Activated naive CD8-positive, alpha-beta T cell (primary cell): ENCODE data around the gene SMARCE1.

Experiments
- H3K27ac Mint-ChIP-seq: one replicate; pipeline ENCODE4 v1.8.0; 2021; ENCODE audit warnings: mixed read lengths
- H3K27me3 Mint-ChIP-seq: one replicate; pipeline ENCODE4 v1.8.0; 2021; ENCODE audit warnings: mixed read lengths
- H3K36me3 Mint-ChIP-seq: one replicate; pipeline ENCODE4 v1.8.0; 2021; ENCODE audit warnings: mixed read lengths
- H3K4me1 Mint-ChIP-seq: one replicate; pipeline ENCODE4 v1.8.0; 2021; ENCODE audit warnings: low read depth, mixed read lengths
- H3K4me3 Mint-ChIP-seq: one replicate; pipeline ENCODE4 v1.8.0; 2021; ENCODE audit warnings: mild to moderate bottlenecking, mixed read lengths
- H3K9me3 Mint-ChIP-seq: one replicate; pipeline ENCODE4 v1.8.0; 2021; ENCODE audit warnings: low read depth, mixed read lengths

SMARCE1 gene

GRCh38 chr17:40607641-40608040 lies 40.0 kb downstream of the SMARCE1 start:
- no peaks in the 10 kb centered on the region for H3K36me3 Mint-ChIP-seq
- H3K4me3 Mint-ChIP-seq: peak overlapping the region; percentile 64
- H3K27me3 Mint-ChIP-seq: no peaks in the 10 kb centered on the region
- no peaks in the 10 kb centered on the region for H3K9me3 Mint-ChIP-seq
- H3K27ac Mint-ChIP-seq: peak overlapping the region; percentile 93
- H3K4me1 Mint-ChIP-seq: peaks cover 97% of the 10 kb centered on the region

GRCh38 chr17:40606548-40607353 lies 40.9 kb downstream of the SMARCE1 start:
- Mint-ChIP-seq H3K4me1 (peaks cover 98% of the 10 kb centered on the region), H3K27me3 (no peaks in the 10 kb centered on the region), H3K36me3 (no peaks in the 10 kb centered on the region), H3K9me3 (no peaks in the 10 kb centered on the region), H3K4me3 (peak overlapping the region; percentile 79), H3K27ac (peak overlapping the region; percentile 98)

GRCh38 chr17:40605306-40605705 lies 42.3 kb downstream of the SMARCE1 start:
- Mint-ChIP-seq H3K9me3 (no peaks in the 10 kb centered on the region), H3K4me3 (peak overlapping the region; percentile 79), H3K36me3 (peaks cover 2% of the 10 kb centered on the region), H3K4me1 (peaks cover 98% of the 10 kb centered on the region), H3K27me3 (no peaks in the 10 kb centered on the region), H3K27ac (peak overlapping the region; percentile 98)

GRCh38 chr17:40604327-40605080 lies 43.1 kb downstream of the SMARCE1 start:
- H3K9me3 Mint-ChIP-seq: no peaks in the 10 kb centered on the region
- no peaks in the 10 kb centered on the region for H3K27me3 Mint-ChIP-seq
- H3K4me3 Mint-ChIP-seq: peak overlapping the region; percentile 79
- H3K4me1 Mint-ChIP-seq: peaks cover 98% of the 10 kb centered on the region
- H3K36me3 Mint-ChIP-seq: peaks cover 2% of the 10 kb centered on the region
- H3K27ac Mint-ChIP-seq: peak overlapping the region; percentile 98

GRCh38 chr17:40602445-40603443 lies 44.9 kb downstream of the SMARCE1 start:
- peaks cover 2% of the 10 kb centered on the region for H3K36me3 Mint-ChIP-seq
- peak overlapping the region; percentile 77 for H3K4me3 Mint-ChIP-seq
- H3K9me3 Mint-ChIP-seq: no peaks in the 10 kb centered on the region
- H3K27me3 Mint-ChIP-seq: no peaks in the 10 kb centered on the region
- peaks cover 98% of the 10 kb centered on the region for H3K4me1 Mint-ChIP-seq
- H3K27ac Mint-ChIP-seq: peak overlapping the region; percentile 98

- peak overlapping the region; percentile 98 for H3K27ac Mint-ChIP-seq
Observed at GRCh38 chr17:40600486-40601046, 47.1 kb downstream of the SMARCE1 start.

GRCh38 chr17:40599468-40599763 lies 48.2 kb downstream of the SMARCE1 start:
- Mint-ChIP-seq H3K4me3 (peak overlapping the region; percentile 78), H3K27ac (peak overlapping the region; percentile 98), H3K4me1 (peaks cover 98% of the 10 kb centered on the region), H3K27me3 (no peaks in the 10 kb centered on the region), H3K9me3 (peaks cover 6% of the 10 kb centered on the region), H3K36me3 (peaks cover 6% of the 10 kb centered on the region)

More at GRCh38 chr17:40600486-40601046, 47.1 kb downstream of the SMARCE1 start:
- Mint-ChIP-seq H3K4me3 (peak overlapping the region; percentile 77), H3K9me3 (peaks cover 6% of the 10 kb centered on the region), H3K27me3 (no peaks in the 10 kb centered on the region), H3K36me3 (peaks cover 6% of the 10 kb centered on the region), H3K4me1 (peaks cover 98% of the 10 kb centered on the region)

GRCh38 chr17:40598619-40599467 lies 48.8 kb downstream of the SMARCE1 start:
- peaks cover 98% of the 10 kb centered on the region for H3K4me1 Mint-ChIP-seq

GRCh38 chr17:40598301-40598618 lies 49.4 kb downstream of the SMARCE1 start:
- Mint-ChIP-seq H3K27ac (peak overlapping the region; percentile 98), H3K27me3 (no peaks in the 10 kb centered on the region), H3K4me3 (peak overlapping the region; percentile 78), H3K9me3 (peaks cover 6% of the 10 kb centered on the region), H3K4me1 (peaks cover 99% of the 10 kb centered on the region), H3K36me3 (peaks cover 6% of the 10 kb centered on the region)

More at GRCh38 chr17:40598619-40599467, 48.8 kb downstream of the SMARCE1 start:
- peaks cover 6% of the 10 kb centered on the region for H3K36me3 Mint-ChIP-seq
- H3K4me3 Mint-ChIP-seq: peak overlapping the region; percentile 78
- H3K27me3 Mint-ChIP-seq: no peaks in the 10 kb centered on the region
- peak overlapping the region; percentile 98 for H3K27ac Mint-ChIP-seq
- H3K9me3 Mint-ChIP-seq: peaks cover 6% of the 10 kb centered on the region

- peak overlapping the region; percentile 98 for H3K27ac Mint-ChIP-seq
- peaks cover 95% of the 10 kb centered on the region for H3K4me1 Mint-ChIP-seq
- peak overlapping the region; percentile 78 for H3K4me3 Mint-ChIP-seq
- H3K9me3 Mint-ChIP-seq: peaks cover 6% of the 10 kb centered on the region
- no peaks in the 10 kb centered on the region for H3K27me3 Mint-ChIP-seq
- peaks cover 6% of the 10 kb centered on the region for H3K36me3 Mint-ChIP-seq
Observed at GRCh38 chr17:40597556-40598300, 49.9 kb downstream of the SMARCE1 start.

GRCh38 chr17:40597156-40597555 lies 50.5 kb downstream of the SMARCE1 start:
- H3K4me3 Mint-ChIP-seq: peak overlapping the region; percentile 78

GRCh38 chr17:40596261-40596919 lies 51.2 kb downstream of the SMARCE1 start:
- Mint-ChIP-seq H3K4me3 (peak overlapping the region; percentile 76), H3K4me1 (peaks cover 87% of the 10 kb centered on the region), H3K36me3 (peaks cover 5% of the 10 kb centered on the region), H3K9me3 (peaks cover 6% of the 10 kb centered on the region), H3K27me3 (no peaks in the 10 kb centered on the region), H3K27ac (peak overlapping the region; percentile 98)

More at GRCh38 chr17:40597156-40597555, 50.5 kb downstream of the SMARCE1 start:
- peaks cover 93% of the 10 kb centered on the region for H3K4me1 Mint-ChIP-seq
- peak overlapping the region; percentile 98 for H3K27ac Mint-ChIP-seq
- no peaks in the 10 kb centered on the region for H3K27me3 Mint-ChIP-seq
- peaks cover 6% of the 10 kb centered on the region for H3K36me3 Mint-ChIP-seq
- H3K9me3 Mint-ChIP-seq: peaks cover 6% of the 10 kb centered on the region

GRCh38 chr17:40590742-40591141 lies 56.9 kb downstream of the SMARCE1 start:
- Mint-ChIP-seq H3K27ac (peak overlapping the region; percentile 64), H3K4me1 (peaks cover 84% of the 10 kb centered on the region), H3K36me3 (peaks cover 8% of the 10 kb centered on the region), H3K9me3 (peaks cover 5% of the 10 kb centered on the region), H3K27me3 (no peaks in the 10 kb centered on the region), H3K4me3 (no peak overlapping the region)
